Gastroesophageal sphincter (tissue), 4 donors: ENCODE measurements around the gene RNF183. TPM values are rescaled to one million over a fixed set of nuclear protein-coding genes. Genes with fewer than 3 reads are reported as not detected.

Experiments
- ATAC-seq: fragments of 150-250 bp; one replicate; pipeline ENCODE4 v1.9.1; 2016; ENCODE audit warnings: mild to moderate bottlenecking, moderate library complexity
- H3K27ac ChIP-seq, 4 donors: fragments of 200-600 bp; sonication (generic) in 3 of 4; 1 replicate in 3 of 4; 2 replicates in 1 of 4; pipeline ENCODE4 v1.5.1; 2016 to 2019
- H3K27me3 ChIP-seq: fragments of 200-600 bp; sonication (generic); one replicate; pipeline ENCODE4 v1.5.1; 2019
- H3K36me3 ChIP-seq, 2 donors: fragments of 200-600 bp; sonication (generic); one replicate each; pipeline ENCODE4 v1.5.1; 2019; ENCODE audit warnings: control low read depth in 1 of 2
- H3K4me1 ChIP-seq, 3 donors: fragments of 200-600 bp; sonication (generic); 1 replicate in 2 of 3; 2 replicates in 1 of 3; pipeline ENCODE4 v1.5.1; 2016 to 2019; ENCODE audit warnings: control low read depth in 2 of 3
- H3K4me3 ChIP-seq, 2 donors: fragments of 200-600 bp; sonication (generic); one replicate each; pipeline ENCODE4 v1.5.1; 2019; ENCODE audit warnings: mild to moderate bottlenecking in 1 of 2, moderate library complexity in 1 of 2
- H3K9me3 ChIP-seq, 3 donors: fragments of 200-600 bp; sonication (generic); one replicate each; pipeline ENCODE4 v1.5.1; 2017 to 2019; ENCODE audit warnings: control low read depth in 2 of 3
- EP300 ChIP-seq: sonication (generic); formaldehyde crosslinking; IDR thresholded peaks from one replicate; pipeline ENCODE4 v1.6.1; 2017; ENCODE audit warnings: antibody characterized with exemption, mild to moderate bottlenecking
- POLR2A ChIP-seq, 2 donors: fragments of 450-650 bp; IDR thresholded peaks; one replicate each; pipeline ENCODE4 v1.6.1; 2017; ENCODE audit warnings: antibody characterized with exemption in 2 of 2, mild to moderate bottlenecking in 2 of 2, moderate library complexity in 1 of 2
- POLR2AphosphoS5 ChIP-seq: sonication (generic); formaldehyde crosslinking; IDR thresholded peaks from one replicate; pipeline ENCODE4 v1.6.1; 2017; ENCODE audit warnings: antibody characterized with exemption
- WGBS, 2 donors: methylation state at CpG; one replicate each; pipeline ENCODE4 v1.1.5; 2018; ENCODE audit warnings: low coverage in 1 of 2; 5-methylcytosine and 5-hydroxymethylcytosine counted together
- total RNA-seq, 4 donors: library from RNA; depleted of rRNA; stranded (reverse); fragments of >200 nt; gene quantifications; one replicate each; pipeline ENCODE4 v1.1.0, GENCODE V29; 2016
- TF ChIP-seq, protein P1 (sequence below), 4 experiments: fragments of 200-600 bp in 2 of 4; fragments of 450-650 bp in 2 of 4; sonication (generic) in 1 of 4; IDR thresholded peaks; one replicate each; pipeline ENCODE4 v1.5.1; 2017 to 2019; ENCODE audit warnings: antibody characterized with exemption in 4 of 4, mild to moderate bottlenecking in 2 of 4, moderate library complexity in 2 of 4

The RNF183 gene
- total RNA-seq, 4 donors from 2014 or later: 0.37 TPM; not detected in 3

DNA sequence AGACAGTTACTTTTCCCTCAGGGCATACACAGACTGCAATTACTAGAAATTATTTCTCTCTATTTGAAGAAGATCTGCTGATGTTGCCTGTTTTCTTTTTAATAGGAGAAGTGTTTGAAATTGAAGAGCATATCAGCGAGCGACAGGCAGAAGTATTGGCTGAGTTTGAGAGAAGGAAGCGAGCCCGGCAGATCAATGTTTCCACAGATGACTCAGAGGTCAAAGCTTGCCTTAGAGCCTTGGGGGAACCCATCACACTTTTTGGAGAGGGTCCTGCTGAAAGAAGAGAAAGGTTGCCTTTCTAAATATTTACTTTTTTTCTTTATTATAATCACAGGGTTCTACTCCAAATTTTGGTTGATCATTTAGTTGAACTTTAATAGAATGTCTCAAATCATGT, 24.3 kb downstream of the RNF183 start:
- TF ChIP-seq EP300 (no peak), POLR2AphosphoS5 (no peak), POLR2A (IDR thresholded peaks at IDR 0.05) (no peak)
- TF ChIP-seq, protein P1, sequence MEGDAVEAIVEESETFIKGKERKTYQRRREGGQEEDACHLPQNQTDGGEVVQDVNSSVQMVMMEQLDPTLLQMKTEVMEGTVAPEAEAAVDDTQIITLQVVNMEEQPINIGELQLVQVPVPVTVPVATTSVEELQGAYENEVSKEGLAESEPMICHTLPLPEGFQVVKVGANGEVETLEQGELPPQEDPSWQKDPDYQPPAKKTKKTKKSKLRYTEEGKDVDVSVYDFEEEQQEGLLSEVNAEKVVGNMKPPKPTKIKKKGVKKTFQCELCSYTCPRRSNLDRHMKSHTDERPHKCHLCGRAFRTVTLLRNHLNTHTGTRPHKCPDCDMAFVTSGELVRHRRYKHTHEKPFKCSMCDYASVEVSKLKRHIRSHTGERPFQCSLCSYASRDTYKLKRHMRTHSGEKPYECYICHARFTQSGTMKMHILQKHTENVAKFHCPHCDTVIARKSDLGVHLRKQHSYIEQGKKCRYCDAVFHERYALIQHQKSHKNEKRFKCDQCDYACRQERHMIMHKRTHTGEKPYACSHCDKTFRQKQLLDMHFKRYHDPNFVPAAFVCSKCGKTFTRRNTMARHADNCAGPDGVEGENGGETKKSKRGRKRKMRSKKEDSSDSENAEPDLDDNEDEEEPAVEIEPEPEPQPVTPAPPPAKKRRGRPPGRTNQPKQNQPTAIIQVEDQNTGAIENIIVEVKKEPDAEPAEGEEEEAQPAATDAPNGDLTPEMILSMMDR (IDR thresholded peaks at IDR 0.05): no peak
- H3K9me3 ChIP-seq: no peaks in the 10 kb centered on the region
- no peaks in the 10 kb centered on the region for H3K27me3 ChIP-seq
- WGBS, 2 donors: 79 to 84% methylated on average over 2 to 4 of the region's 4 CpGs
- H3K36me3 ChIP-seq: peaks cover 11 to 71% of the 10 kb centered on the region in 2 donors
- peaks cover 2 to 35% (median 11%) of the 10 kb centered on the region in 3 donors for H3K4me1 ChIP-seq
- H3K27ac ChIP-seq: no peak overlapping the region
- ATAC-seq: no peak
- H3K4me3 ChIP-seq: no peak overlapping the region

DNA sequence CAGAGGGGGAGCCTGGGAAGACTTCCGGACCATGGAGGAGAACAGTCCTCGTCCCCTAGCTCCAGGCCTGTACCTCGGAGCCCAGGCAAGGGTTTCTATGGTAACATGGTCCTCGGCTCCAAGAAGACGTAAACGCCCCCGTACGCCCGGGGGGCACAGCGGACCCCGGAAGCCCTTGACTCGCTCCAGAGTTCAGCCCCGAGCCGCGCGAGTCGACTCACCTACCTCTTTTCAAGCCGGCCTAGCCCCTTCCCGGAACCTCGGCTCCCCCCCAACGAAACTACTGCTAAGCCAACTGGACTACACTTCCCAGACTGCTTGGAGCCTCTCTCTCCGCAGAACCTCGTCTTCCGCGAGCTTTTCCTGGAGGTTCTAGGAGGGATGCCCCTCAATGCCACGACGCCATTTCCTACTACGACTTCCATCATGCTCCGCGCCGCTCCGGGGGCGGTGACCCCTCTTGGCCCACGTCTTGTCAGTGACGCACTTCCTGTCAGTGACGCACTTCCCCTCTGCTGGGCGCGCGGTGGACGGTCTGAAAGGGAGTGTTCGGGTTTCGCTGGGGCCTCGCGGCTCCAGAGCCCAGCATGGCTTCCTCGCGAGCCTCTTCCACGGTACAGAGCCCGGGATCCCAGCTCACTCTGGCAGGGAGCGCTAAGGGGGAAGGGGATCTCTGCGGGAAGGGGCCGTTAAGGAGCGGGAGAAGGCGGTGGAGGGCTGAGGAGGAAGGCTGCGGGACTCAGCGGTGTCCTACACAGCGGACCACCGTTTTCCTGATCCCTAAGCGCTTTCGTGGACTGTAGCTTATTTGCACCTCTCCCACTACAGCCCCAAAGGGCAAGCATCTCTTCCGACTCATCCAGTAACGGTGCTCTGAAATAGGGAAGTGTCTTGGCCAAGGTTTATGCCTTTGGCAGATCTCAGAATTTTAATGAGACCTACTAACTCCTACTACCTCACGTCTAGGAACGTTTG, 27.7 kb downstream of the RNF183 start, which contains the start of the genes CDC26 and PRPF4:
TSS of gene CDC26 (minus strand) at position 416 of the 975 bp plus-strand sequence. CDS start 3,065 bp downstream, outside the sequence.
TSS of gene PRPF4 (plus strand) at position 502 of the 975 bp plus-strand sequence. CDS start at position 588, 86 bp downstream.
- Histone ChIP-seq H3K4me3 (peak within 1 kb of the TSS; percentile 52 to 72), H3K27me3 (no peaks in the 10 kb centered on the region), H3K36me3 (peaks cover 0 to 66% of the 10 kb centered on the region in 2 donors), H3K27ac (peak within 1 kb of the TSS; percentile 95 to 98 (median 96)), H3K9me3 (no peaks in the 10 kb centered on the region), H3K4me1 (peaks cover 2 to 37% (median 11%) of the 10 kb centered on the region in 3 donors)
- 0% methylated on average over 10 to 17 of the region's 63 CpGs for WGBS, 2 donors
- peak; percentile 98 for ATAC-seq
- no peak for TF ChIP-seq EP300
- peak; percentile 91 to 93 for TF ChIP-seq POLR2A (IDR thresholded peaks at IDR 0.05)
- peak; percentile 99 for TF ChIP-seq POLR2AphosphoS5
- TF ChIP-seq, protein P1 (IDR thresholded peaks at IDR 0.05): no peak

DNA sequence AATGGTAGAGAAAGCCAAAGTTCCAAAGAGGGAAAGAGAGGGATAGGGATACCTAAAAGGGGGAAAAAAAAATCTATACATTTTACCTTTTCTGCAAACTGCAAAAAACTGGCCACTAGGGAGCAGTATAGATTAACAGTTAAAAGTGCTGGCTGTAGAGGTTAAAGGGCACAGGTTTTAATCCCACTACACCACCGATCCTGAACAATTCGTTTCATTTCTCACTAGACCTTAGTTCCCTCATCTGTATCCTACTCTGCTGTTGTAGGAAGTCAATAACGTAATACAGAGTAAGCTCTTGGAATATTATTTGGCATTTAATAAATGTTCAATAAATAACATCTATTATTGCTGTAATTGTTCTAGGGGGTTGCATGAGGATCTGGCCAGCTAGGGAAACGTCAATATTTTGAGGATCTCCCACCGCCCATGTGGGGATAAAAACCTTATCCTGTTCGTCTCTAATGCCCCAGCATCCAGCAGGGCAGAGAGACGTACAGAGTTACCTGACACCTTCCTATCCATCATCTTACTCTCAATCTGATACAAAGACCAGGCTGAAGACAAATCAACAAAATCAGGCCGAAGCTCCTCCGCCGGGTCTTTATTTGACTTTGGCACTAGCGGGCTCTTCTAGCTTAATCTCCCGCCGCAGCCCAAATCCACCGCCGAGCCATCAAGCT, 28.6 kb downstream of the RNF183 start:
- peaks cover 0 to 66% of the 10 kb centered on the region in 2 donors for H3K36me3 ChIP-seq
- H3K9me3 ChIP-seq: no peaks in the 10 kb centered on the region
- 0 to 3% methylated on average over 10 to 11 of the region's 15 CpGs for WGBS, 2 donors
- peaks cover 2 to 37% (median 11%) of the 10 kb centered on the region in 3 donors for H3K4me1 ChIP-seq
- H3K4me3 ChIP-seq: peak overlapping the region; percentile 52 to 72
- no peaks in the 10 kb centered on the region for H3K27me3 ChIP-seq
- ATAC-seq: peak; percentile 0
- H3K27ac ChIP-seq: peak overlapping the region; percentile 45 to 98 (median 96)
- TF ChIP-seq, protein P1 (IDR thresholded peaks at IDR 0.05): peak; percentile 67 to 73 (median 69)
- no peak for TF ChIP-seq EP300
- no peak for TF ChIP-seq POLR2AphosphoS5
- TF ChIP-seq POLR2A (IDR thresholded peaks at IDR 0.05): no peak

DNA sequence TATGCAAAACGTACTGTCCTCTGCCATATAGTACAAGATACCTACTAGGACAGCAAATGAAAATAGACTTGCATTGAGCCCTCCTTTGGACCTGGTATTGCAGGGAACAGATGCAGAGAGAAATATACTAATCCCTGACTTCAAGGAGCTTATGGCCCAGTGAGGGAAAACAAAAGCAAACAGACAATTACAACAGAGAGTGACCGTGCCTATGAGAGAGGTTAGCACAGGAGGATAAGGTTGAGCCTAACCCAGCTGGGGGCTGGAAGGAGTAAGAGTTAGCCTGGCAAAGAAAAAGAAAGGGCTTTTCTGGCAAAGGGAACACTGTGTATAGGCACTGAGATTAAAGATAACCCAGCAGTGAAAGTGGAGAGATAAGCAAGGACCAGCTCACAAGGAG, 33.3 kb downstream of the RNF183 start:
- Histone ChIP-seq H3K4me1 (peaks cover 2 to 11% (median 5%) of the 10 kb centered on the region in 3 donors), H3K4me3 (no peak overlapping the region), H3K36me3 (peaks cover 0 to 81% of the 10 kb centered on the region in 2 donors), H3K9me3 (no peaks in the 10 kb centered on the region), H3K27me3 (no peaks in the 10 kb centered on the region), H3K27ac (no peak overlapping the region)
- TF ChIP-seq POLR2AphosphoS5: no peak
- 74 to 80% methylated on average over 2 of the region's 2 CpGs for WGBS, 2 donors
- ATAC-seq: no peak

DNA sequence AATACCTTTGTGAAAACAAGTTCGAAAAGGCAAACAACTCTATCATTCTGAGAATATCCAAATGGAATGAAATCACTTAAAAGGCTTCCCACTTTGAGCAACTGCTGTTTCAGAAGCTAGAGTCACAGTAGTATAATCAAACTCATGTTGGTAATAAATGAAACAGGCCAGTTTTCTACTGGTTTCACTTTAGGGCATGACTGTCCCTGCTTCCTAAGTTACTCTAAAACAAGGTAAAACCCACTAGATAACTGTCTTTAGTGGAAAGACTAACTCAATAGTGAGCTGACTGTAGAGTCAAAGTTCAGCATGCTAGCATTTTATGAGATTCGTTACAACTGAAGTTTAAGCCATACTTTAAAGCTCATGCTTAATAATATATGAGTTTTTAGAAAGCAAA, 33.8 kb downstream of the RNF183 start:
- no peak overlapping the region for H3K4me3 ChIP-seq
- H3K9me3 ChIP-seq: no peaks in the 10 kb centered on the region
- H3K27me3 ChIP-seq: no peaks in the 10 kb centered on the region
- no peak for ATAC-seq
- H3K36me3 ChIP-seq: peaks cover 0 to 85% of the 10 kb centered on the region in 2 donors
- TF ChIP-seq POLR2A (IDR thresholded peaks at IDR 0.05): no peak
- TF ChIP-seq, protein P1 (IDR thresholded peaks at IDR 0.05): no peak
- no peak for TF ChIP-seq POLR2AphosphoS5
- H3K4me1 ChIP-seq: peaks cover 2 to 7% (median 4%) of the 10 kb centered on the region in 3 donors
- no peak overlapping the region for H3K27ac ChIP-seq
- 71 to 94% methylated on average over 2 of the region's 2 CpGs for WGBS, 2 donors
